Skeletal muscle tissue (tissue), 4 donors: ENCODE data around the gene SLFN12L. TPM values are rescaled to one million over a fixed set of nuclear protein-coding genes. Genes with fewer than 3 reads are reported as not detected.
A peak's percentile ranks its signal among the peaks of the same experiment; 100 is the strongest.
"Not testable (repeated sequence)": the region's sequence is repeated elsewhere in the genome, so short reads cannot be mapped to it uniquely, and the experiment has no call there.

Experiments used
- H3K27ac ChIP-seq: one replicate; pipeline ENCODE4 v1.7.0; 2013; ENCODE audit warnings: mild to moderate bottlenecking, low read depth, low read length, inconsistent platforms
- H3K27me3 ChIP-seq, 3 donors: one replicate each; pipeline ENCODE4 v1.7.0; 2013; ENCODE audit warnings: low read length in 3 of 3; ENCODE audit not compliant: control insufficient read depth in 3 of 3, insufficient read depth in 3 of 3
- H3K36me3 ChIP-seq, 3 donors: one replicate each; pipeline ENCODE4 v1.7.0; 2013; ENCODE audit warnings: low read length in 3 of 3; ENCODE audit not compliant: control insufficient read depth in 3 of 3, insufficient read depth in 3 of 3
- H3K4me1 ChIP-seq, 3 donors: one replicate each; pipeline ENCODE4 v1.7.0; 2013; ENCODE audit warnings: low read length in 3 of 3, mild to moderate bottlenecking in 3 of 3; ENCODE audit not compliant: control insufficient read depth in 3 of 3, insufficient read depth in 3 of 3
- H3K4me3 ChIP-seq, 3 donors: one replicate each; pipeline ENCODE4 v1.7.0; 2013; ENCODE audit warnings: low read length in 3 of 3
- H3K9ac ChIP-seq, 3 donors: one replicate each; pipeline ENCODE4 v1.7.0; 2013; ENCODE audit warnings: low read length in 3 of 3, mild to moderate bottlenecking in 3 of 3, moderate library complexity in 2 of 3, low read depth in 1 of 3
- H3K9me3 ChIP-seq, 3 donors: one replicate each; pipeline ENCODE4 v1.7.0; 2013; ENCODE audit warnings: low read length in 3 of 3; ENCODE audit not compliant: control insufficient read depth in 3 of 3
- total RNA-seq: library from RNA; depleted of rRNA; stranded (reverse); fragments of >200 nt; gene quantifications from one replicate; pipeline ENCODE4 v1.2.3, GENCODE V29; 2014
- donor health status: Osteomylitis.

SLFN12L gene
- total RNA-seq, 1 donor from 2014 or later: 0.52 TPM

GRCh38 chr17:35486920-35487732, 50.4 kb downstream of the SLFN12L start:
- H3K27me3 ChIP-seq: peaks cover 53 to 66% (median 58%) of the 10 kb centered on the region in 3 donors
- H3K4me1 ChIP-seq: peaks cover 9 to 11% (median 10%) of the 10 kb centered on the region in 3 donors
- peak overlapping the region; percentile 69 to 77 (median 76) for H3K4me3 ChIP-seq
- peak overlapping the region in 2 of 3 donors; percentile 55 to 68 for H3K9ac ChIP-seq
- H3K9me3 ChIP-seq: no peaks in the 10 kb centered on the region
- no peaks in the 10 kb centered on the region for H3K36me3 ChIP-seq
- no peak overlapping the region for H3K27ac ChIP-seq

GRCh38 chr17:35479271-35479670, 58.2 kb downstream of the SLFN12L start:
- Histone ChIP-seq H3K4me1 (no peaks in the 10 kb centered on the region), H3K27me3 (peaks cover under 1 to 19% (median 2%) of the 10 kb centered on the region in 3 donors), H3K9me3 (no peaks in the 10 kb centered on the region), H3K36me3 (no peaks in the 10 kb centered on the region), H3K4me3 (no peak overlapping the region), H3K9ac (no peak overlapping the region), H3K27ac (no peak overlapping the region)

GRCh38 chr17:35477248-35477647, 60.2 kb downstream of the SLFN12L start:
- H3K36me3 ChIP-seq: no peaks in the 10 kb centered on the region
- H3K27me3 ChIP-seq: peaks cover 0 to 14% (median 0%) of the 10 kb centered on the region in 3 donors
- H3K9me3 ChIP-seq: no peaks in the 10 kb centered on the region
- H3K4me3 ChIP-seq: no peak overlapping the region
- H3K27ac ChIP-seq: no peak overlapping the region
- no peak overlapping the region for H3K9ac ChIP-seq
- H3K4me1 ChIP-seq: no peaks in the 10 kb centered on the region

- H3K36me3 ChIP-seq: no peaks in the 10 kb centered on the region
- H3K4me3 ChIP-seq: no peak overlapping the region
- H3K9me3 ChIP-seq: no peaks in the 10 kb centered on the region
- H3K27me3 ChIP-seq: peaks cover 0 to 14% (median 0%) of the 10 kb centered on the region in 3 donors
- H3K9ac ChIP-seq: no peak overlapping the region
- H3K4me1 ChIP-seq: no peaks in the 10 kb centered on the region
- no peak overlapping the region for H3K27ac ChIP-seq
These were observed 61.1 kb downstream of the SLFN12L start for GRCh38 chr17:35476283-35476820.

GRCh38 chr17:35468475-35468874, 69.0 kb downstream of the SLFN12L start:
- no peaks in the 10 kb centered on the region for H3K36me3 ChIP-seq
- H3K4me1 ChIP-seq: no peaks in the 10 kb centered on the region
- peaks cover 0 to 4% (median 4%) of the 10 kb centered on the region in 3 donors for H3K27me3 ChIP-seq
- H3K9ac ChIP-seq: no peak overlapping the region
- no peaks in the 10 kb centered on the region for H3K9me3 ChIP-seq
- H3K4me3 ChIP-seq: no peak overlapping the region
- H3K27ac ChIP-seq: no peak overlapping the region

- no peak overlapping the region for H3K9ac ChIP-seq
- H3K36me3 ChIP-seq: no peaks in the 10 kb centered on the region
- no peak overlapping the region for H3K27ac ChIP-seq
- H3K27me3 ChIP-seq: peaks cover 0 to 6% (median 4%) of the 10 kb centered on the region in 3 donors
- no peaks in the 10 kb centered on the region for H3K9me3 ChIP-seq
- no peak overlapping the region for H3K4me3 ChIP-seq
- H3K4me1 ChIP-seq: no peaks in the 10 kb centered on the region
These were observed 69.7 kb downstream of the SLFN12L start for GRCh38 chr17:35467824-35468223.

- Histone ChIP-seq H3K36me3 (no peaks in the 10 kb centered on the region), H3K9ac (no peak overlapping the region), H3K4me1 (peaks cover 0 to 3% (median 0%) of the 10 kb centered on the region in 3 donors), H3K27ac (no peak overlapping the region), H3K9me3 (no peaks in the 10 kb centered on the region), H3K4me3 (peak overlapping the region in 2 of 3 donors; percentile 3 to 59), H3K27me3 (peaks cover 0 to 23% (median 15%) of the 10 kb centered on the region in 3 donors)
These were observed 77.1 kb downstream of the SLFN12L start for GRCh38 chr17:35460354-35460851.

- peaks cover 9 to 11% (median 10%) of the 10 kb centered on the region in 3 donors for H3K27me3 ChIP-seq
- H3K4me1 ChIP-seq, H3K27ac ChIP-seq, H3K36me3 ChIP-seq, H3K4me3 ChIP-seq, H3K9me3 ChIP-seq, H3K9ac ChIP-seq: not testable (repeated sequence)
These were observed 83.4 kb downstream of the SLFN12L start for GRCh38 chr17:35454035-35454434.

GRCh38 chr17:35453171-35453570, 84.3 kb downstream of the SLFN12L start:
- Histone ChIP-seq H3K4me1 (peaks cover 4 to 12% (median 8%) of the 10 kb centered on the region in 3 donors), H3K9me3 (no peaks in the 10 kb centered on the region), H3K27me3 (peaks cover 15 to 19% (median 19%) of the 10 kb centered on the region in 3 donors), H3K27ac (no peak overlapping the region), H3K4me3 (no peak overlapping the region), H3K36me3 (no peaks in the 10 kb centered on the region), H3K9ac (no peak overlapping the region)

- no peak overlapping the region for H3K9ac ChIP-seq
- H3K9me3 ChIP-seq: no peaks in the 10 kb centered on the region
- no peaks in the 10 kb centered on the region for H3K36me3 ChIP-seq
- peaks cover 15 to 31% (median 27%) of the 10 kb centered on the region in 3 donors for H3K27me3 ChIP-seq
- peak overlapping the region; percentile 9 to 42 (median 35) for H3K4me3 ChIP-seq
- H3K27ac ChIP-seq: no peak overlapping the region
- peaks cover 7 to 12% (median 8%) of the 10 kb centered on the region in 3 donors for H3K4me1 ChIP-seq
These were observed 88.0 kb downstream of the SLFN12L start for GRCh38 chr17:35449371-35449931.
